HG03571 (cell line): ENCODE results near the gene IQSEC1.

Experiments
- ATAC-seq: cut with Tn5 transposase; IDR thresholded peaks from one replicate; pipeline ENCODE4 v1.9.1; 2021; ENCODE audit not compliant: unreplicated experiment

IQSEC1 gene

DNA sequence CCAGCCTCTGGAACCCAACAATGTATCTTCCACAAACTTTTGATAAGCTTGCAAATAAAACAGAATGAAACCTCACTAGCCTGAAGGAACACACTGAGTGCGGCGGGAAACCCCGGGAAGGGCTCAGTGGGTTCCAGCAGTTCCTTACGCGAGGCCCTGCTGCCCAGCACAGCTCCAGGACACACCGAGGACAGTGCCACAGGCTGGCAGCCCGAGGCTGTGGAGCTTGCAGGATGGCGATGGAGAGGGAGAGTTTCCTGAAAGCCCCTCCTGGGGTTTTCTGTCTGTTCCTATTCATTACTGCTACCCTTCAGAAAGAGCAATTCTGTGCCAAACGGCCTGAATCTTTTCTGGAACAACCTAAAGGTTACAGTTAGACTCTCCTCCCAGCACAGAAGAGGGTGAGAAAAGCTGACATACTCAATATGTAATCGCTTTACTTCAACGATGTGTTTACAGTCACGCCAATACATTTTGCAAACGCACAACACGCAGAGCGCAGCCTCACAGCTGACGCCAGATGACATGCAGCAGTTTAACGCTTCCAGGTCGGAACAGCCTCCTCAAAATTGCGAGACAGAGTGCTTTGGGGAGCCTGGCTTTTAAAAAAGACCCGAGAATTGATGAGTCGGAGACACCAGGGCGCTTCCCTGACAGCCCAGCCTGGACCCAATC lies 174.8 kb downstream of the IQSEC1 start:
- no peak for ATAC-seq

DNA sequence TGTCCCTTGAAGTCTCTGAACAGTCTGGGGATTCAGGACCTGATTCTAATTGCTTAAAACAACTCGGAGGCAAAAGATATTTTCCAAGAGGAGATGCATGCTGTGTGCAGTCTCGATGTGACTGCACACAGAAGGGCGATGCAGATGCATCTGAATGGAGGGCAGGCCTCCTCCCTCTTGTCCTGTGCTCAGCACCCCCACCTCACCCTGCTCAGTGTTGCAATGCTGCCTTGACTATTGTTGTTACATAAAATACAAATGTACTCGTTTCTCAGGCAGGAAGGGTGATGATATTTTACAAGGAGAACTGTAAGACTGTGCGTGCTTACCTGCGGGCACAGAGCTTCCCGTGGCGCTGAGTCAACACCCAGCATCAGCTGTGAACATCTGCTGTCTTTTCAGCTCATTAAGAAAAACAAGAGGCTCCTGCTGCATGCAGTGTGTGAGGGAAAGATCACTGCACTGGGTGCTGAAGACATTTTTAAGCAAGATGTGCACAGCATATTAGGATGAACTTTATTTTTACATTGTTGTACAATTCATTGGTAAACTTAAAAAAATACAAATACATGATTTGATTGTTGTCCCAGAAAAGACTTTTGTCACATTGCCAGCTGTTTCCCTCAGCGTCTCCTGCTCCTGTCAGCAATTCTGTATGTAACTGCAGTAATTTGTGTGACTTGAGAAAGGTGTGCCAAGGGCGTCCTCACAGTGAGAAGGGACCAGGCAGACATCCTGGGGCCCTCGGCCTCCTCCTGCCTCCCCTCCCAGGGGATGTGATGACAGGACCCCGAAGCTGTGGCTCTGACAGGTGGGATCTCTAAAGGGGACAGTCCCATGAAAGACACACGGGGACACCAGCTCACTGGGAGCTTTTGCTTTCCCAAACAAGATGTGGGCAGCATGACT lies 175.6 kb downstream of the IQSEC1 start:
- no peak for ATAC-seq

DNA sequence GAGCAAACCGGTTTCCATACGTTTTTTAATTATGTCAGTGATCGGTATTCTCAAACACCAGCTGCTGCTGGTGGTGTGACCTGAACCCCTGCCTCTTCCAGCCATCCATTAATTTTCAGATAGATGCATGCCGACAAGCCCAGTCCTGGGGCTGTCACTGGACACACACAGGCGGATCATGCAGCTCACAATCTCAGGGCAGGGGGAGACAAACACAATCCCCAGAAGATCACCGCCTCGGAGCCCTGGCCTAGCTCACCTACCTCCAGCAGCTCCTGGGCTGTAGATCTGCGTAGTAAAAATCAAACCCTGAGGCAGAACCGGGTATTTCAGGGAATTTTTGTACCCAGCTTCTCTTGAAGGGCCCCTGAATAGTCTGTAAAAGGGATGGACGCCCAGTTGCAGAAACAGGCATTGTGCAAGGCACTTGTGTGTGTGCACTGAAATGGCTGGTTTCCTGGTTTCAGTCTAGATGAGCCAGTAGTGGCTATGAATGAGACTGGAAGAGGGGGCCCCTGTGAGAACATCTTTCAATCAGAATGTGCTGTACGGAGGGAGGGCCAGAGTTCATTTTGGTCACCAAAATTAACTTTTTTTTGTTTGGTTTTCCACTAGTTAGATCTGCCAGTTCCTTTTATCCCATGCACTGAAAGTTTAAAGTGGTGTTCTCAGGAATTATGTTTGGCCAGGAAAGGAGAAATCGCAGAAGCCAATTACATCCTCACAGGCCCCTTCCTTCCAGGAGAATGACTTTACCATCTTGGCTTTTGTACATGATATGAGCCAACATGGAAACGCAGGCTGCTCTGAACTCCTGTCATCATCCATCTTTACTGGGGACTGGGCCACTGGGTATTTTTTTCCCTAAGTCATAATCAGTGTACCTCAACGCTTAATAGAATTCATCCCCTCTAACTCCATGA lies 176.9 kb downstream of the IQSEC1 start:
- no peak for ATAC-seq

DNA sequence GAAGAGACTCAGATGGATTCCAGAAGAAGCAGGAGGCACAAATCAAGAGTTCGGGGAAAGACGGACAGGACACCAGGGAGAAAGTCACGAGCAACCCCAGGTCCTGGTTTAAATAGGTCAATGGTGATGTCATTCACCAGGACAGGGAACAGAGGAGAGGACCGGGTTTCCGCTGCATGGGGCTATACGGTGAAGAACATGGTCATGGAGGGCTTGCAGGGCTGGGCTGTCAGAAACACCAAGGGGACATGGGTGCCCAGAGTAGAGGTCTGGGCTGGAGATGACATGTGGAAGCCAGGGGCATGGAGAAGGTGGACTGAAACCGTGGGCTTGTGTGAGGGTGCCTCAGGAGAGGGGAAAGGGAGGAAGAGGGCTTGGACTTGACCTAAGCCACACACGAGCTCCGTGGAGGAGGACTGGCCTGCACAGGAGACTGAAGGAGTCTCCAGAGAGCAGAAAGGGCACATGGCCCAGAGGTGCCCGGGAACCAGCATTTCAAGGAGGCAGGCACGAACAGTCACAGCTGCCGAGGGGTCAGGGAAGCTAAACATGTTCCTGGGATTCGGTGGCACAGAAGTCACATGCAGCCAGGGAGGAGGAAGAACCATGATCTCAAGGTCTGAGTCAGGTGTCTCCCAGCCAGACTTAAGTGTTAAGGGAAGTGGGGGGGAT lies 177.7 kb downstream of the IQSEC1 start:
- no peak for ATAC-seq

DNA sequence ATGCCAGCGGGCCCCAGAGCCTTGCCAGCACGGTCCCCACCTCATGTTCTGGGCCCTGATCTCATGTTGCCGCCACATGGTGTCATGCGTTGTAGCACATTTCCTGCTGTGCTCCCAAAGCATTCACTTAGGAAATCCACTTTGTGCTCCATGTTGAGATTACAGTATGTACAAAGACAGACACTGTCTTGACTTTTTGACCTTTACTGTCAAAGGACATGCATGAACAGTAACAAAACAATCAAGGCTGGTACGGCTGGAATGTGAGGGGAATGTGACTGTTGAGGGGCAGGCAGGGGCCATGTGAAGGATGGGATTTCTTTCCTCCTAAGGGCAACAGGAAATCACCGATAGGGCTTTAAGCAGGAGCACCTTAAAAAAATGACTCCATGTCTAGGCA lies 178.6 kb downstream of the IQSEC1 start:
- ATAC-seq = no peak

DNA sequence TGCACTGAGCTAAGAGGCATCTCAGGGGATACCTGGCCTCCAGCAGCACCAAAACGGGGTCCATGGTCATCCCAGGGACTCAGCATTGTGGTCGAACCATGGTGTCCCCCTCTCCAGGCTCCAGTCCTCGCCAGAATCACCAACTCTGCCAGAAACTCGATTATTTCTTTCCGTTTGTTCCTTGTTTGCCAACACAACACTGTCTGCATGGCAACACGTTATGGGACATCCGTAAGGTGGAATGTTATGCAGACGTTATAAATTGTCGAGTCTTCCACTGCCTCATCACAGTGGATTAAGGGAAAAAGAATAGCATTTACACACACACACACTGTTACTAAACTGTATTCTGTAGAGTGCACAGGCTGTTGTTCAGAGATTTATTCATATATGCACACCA lies 179.4 kb downstream of the IQSEC1 start:
- no peak for ATAC-seq

DNA sequence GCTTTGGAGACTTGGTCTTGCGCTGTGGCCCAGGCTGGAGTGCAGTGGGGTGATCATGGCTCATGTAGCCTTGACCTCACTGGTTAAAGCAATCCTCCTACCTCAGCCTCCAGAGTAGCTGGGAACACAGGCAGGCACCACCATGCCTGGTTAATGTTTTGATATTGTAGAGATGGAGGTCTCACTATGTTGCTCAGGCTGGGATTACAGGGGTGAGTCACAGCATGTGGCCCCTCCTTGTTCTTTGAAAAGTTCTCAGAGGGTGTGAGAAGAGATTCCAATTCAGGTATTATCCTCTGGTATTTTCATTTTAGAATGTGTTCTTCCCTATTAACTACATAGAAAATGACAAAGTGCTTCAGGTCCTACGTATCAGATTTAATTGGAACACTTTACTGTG lies 180.0 kb downstream of the IQSEC1 start:
- ATAC-seq = no peak

DNA sequence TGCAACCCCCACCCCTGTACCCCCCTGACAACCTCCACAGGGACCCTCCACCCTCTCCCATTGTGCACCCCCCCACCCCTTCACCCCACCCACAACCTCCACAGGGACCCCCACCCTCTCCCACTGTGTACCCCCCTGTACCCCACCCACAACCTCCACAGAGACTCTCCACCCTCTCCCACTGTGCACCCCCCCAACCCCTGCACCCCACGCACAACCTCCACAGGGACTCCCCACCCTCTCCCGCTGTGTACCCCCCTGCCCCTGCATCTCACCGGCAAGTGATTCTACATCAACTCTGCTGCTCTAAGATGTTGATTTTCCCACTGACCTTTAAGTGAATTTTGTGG lies 180.4 kb downstream of the IQSEC1 start:
- no peak for ATAC-seq

DNA sequence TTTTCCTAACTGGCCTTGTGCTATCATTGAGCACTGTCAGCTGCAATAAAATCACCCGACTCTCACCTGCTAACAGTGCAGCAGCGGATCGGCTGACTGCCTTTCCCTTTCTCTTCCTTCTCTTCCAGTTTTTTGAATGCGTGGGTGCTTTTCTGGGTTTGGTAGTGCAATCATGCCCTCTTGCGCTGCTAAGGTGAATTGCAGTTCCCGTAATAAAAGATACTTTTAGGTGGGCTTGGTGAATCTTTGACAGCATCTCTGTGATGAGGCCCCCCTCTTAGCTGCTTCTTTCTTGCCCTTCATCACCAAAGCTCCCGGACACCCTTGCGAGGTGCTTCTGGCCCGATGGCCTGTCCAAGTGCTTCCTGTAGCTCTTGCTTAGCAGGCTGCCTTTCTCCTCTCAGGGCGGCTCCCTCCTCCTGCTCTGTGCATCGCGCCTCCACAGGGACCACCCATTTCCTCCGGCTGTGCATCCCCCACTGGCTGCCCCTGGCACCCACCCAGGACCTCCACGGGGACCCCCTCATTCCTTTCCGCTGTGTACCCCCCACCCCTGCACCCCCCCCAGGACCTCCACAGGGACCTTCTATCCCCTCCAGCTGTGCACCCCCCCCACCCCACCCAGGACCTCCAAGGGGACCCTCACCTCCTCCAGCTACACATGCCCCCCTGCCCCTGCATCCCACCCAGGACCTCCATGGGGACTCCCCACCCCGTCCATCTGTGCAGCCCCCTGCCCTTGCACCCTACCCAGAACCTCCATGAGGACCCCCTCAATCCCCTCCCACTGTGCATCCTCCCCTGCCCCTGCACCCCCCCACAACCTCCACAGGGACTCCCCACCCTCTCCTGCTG lies 181.0 kb downstream of the IQSEC1 start:
- no peak for ATAC-seq

DNA sequence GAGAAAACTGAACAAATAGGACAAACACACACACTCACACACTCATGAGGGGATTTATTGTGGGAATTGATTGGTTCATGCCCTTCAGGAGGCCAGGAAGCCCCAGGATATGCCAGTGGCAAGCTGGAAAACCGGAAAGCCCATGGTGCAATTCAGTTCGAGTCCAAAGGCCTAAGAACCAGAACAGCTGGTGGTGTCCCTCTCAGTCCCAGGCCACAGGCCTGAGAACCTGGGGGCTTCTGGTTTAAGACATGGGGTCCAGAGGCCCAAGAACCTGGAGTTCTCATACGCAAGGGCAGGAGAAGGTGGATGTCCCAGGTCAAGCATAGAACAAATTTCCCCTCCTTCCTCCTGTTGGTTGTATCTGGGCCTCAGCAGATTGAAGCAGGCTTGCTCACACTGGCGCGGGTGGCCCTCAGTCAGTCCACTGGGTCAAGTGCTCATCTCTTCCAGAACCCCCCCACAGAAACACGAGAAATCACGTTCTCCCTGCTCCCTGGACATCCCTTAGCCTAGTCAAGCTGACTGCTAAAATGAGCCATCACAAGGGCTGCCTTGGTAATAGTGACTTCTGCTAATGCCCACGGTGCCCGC lies 181.7 kb downstream of the IQSEC1 start:
- ATAC-seq = no peak

DNA sequence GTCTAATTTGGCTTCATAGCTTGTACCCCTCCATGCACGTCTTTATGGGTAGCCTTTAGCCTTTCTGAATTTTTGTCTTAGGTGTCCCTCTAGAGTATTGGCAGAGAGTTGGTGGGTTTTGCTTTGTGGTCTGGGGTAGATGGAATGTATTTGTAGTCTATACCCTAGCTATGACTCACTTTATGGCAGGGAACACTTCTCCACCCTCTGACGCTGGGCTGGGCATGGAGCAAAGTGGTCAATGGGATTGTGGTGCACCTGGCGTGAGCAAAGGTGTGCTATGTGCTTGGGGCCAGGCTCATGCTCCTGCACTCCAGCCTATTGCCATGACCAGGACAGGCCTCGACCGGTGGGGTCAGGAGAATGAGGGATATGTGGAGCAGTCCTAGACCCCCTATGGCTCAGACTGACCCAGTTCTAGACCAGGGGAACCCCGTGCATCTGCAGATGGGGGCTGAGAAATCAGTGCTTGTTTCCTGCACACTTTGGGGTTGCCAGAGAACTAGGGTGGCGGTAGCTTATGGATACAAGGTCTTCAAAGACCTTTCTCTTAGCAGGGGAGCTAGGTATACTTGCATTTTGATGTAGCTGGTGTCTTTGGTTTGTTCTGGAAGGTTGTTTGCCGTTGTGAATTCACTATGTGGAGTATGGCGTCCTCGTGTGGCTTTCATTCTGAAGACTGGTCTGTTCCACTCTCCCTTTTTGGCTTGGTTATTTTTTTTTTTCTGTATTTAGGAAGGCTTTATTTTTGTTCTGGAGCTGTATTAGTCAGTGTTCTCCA lies 182.4 kb downstream of the IQSEC1 start:
- no peak for ATAC-seq

DNA sequence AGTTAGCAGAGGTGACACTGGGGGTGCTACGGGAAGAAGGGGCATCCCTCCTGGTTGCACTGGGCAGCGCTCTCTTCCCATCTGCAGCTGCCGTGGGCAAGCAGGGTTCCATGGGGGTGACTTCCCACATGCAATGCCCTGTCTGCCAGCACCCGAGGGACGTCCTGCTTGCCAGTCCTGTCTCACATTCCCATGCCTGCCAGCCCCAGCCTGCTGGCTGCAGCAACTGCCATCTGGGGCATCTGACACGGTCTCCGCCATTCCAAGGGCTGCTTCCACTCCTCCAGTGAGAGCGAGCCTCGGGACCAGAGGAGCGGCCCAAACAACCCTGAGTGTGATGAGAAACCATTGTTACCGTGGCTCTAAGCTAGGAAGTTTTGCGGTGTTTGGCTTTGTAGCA lies 186.5 kb downstream of the IQSEC1 start:
- no peak for ATAC-seq

DNA sequence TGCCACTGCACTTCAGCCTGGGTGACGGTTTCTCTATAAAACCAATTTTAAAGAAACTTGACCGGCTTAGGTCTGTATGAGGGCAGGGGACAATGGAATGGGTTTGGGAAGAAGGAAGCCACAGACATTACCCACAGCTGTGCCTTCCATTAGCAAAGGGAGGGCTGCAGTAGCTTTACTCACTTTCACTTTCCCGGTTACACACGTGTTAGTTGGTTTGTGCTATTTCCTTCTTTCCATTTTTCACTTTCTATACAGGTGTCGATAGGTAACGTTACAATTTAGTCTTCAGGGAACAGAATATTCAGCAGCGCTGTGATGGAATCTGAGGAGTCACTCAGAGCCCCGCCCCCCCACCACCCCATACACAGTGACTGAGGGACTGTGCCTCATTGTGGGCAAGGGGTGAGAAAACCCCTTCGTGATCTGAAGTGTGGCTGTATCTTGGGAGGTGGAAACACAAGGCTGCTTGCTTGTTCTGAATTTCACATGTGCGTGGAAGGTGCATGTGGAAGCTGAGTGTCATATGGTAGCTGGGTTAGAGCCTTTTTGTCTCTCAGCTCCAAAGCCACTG lies 187.0 kb downstream of the IQSEC1 start:
- ATAC-seq = no peak

DNA sequence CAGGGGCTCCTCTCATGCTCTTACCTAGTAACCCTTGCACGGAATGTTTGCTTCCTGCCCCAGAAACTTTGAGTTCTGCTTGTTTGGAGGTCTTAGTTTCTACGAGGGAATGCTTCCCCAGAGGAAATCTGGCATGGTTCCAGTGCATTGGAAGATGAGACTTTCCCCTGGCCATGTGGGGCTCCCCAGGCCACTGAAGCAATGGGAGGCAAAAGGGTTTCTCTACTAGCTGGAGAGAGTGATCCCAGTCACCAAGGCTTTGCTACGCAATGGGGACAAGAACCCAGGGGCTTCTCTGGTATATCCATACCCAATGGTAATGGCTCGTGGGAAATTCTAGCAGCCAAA lies 187.7 kb downstream of the IQSEC1 start:
- ATAC-seq = no peak

DNA sequence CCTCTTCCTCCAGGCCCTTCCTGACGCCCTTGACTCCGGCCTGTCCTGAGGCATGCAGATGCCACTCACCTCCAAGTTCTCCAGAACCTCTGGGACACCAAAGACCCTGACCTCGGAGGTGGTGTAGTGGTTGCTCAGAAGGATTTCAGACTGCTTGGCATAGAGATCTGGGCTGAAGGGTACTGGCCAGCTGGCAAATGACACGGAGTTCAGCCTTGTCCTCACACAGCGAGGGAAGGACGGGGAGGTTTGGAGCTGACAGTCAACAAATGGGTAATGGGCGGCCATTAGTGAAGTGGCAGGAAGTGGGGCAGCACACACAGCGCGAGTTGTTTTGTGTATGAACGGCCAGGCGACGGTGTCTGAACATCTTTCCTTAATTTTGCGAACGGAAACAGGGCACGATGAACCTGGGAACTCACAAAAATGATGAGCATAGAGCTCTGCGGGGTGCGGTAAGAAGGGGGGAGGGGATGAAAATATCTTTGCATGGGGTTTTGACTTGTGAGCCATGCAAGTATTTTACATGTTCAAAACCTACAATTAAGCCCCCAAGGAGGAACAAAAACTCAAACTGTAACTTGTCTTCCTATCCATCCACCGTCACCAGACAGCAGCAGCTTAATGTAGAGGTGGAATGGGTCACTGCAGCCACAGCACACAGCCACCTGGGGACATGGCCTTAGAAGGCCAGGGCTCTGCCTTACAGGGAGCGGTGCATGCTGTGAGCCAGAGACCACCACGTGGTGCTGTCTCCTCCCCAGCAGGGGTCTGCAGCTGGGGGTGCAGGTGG lies 188.2 kb downstream of the IQSEC1 start:
- ATAC-seq = no peak

DNA sequence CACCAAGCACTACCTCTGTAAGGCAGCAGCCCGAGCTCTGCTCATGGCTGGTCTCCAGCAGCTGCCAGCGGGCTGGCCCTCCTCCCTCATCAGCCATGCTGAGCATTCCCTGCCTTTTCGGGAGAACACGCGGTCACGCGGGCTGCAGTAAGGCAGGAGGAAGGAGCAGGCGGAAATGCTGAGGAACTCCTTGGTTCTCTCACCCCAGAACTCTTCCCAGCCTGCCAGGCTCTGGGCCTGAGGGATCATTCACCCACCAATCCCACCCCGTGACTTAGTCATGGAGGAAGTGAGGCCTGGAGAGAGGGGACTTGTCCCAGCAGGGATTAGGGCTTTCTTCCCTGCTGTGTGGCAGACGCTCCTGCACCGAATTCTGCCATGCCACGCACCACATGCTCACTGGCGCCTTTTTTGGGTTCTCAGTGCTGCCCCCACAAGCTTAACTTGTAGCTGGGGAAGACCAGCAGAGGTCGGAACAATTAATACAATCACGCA lies 189.0 kb downstream of the IQSEC1 start:
- ATAC-seq = no peak
